Suprapubic skin (tissue), 4 donors: ENCODE data around the gene PXYLP1.

Experiments used
- POLR2A ChIP-seq, 2 donors: fragments of 450-650 bp; IDR thresholded peaks; one replicate each; pipeline ENCODE4 v1.6.1; 2017; ENCODE audit warnings: antibody characterized with exemption in 2 of 2, mild to moderate bottlenecking in 2 of 2, moderate library complexity in 2 of 2
- POLR2AphosphoS5 ChIP-seq, 3 donors: sonication (generic); formaldehyde crosslinking; IDR thresholded peaks; one replicate each; pipeline ENCODE4 v1.6.1; 2017; ENCODE audit warnings: antibody characterized with exemption in 3 of 3
- TF ChIP-seq, protein P1 (sequence below), 2 donors: fragments of 200-600 bp in 1 of 2; fragments of 450-650 bp in 1 of 2; sonication (generic) in 1 of 2; IDR thresholded peaks; one replicate each; pipeline ENCODE4 v1.5.1; 2016 to 2019; ENCODE audit warnings: antibody characterized with exemption in 2 of 2, mild to moderate bottlenecking in 1 of 2, moderate library complexity in 1 of 2

DNA sequence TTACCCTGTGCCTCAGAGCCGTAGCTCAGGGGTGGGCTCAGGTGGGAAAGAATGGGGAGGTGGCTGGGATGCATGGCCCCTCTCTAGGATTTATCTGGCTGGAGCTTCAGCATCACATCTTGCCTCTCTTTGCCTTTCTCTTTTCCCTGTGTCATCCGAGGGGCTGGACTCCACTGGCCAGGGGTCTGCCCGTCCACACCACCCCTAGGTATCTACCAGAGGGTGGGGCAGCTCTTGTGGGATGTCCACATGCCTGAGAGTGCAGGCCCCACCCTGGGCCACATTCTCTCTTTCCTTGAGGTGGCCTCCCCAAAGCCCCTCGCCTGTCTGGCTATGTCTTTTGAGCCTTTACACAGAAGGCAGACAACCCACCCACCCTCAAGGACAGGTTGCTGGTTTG is 37.2 kb downstream of the PXYLP1 start:
- TF ChIP-seq, protein P1, sequence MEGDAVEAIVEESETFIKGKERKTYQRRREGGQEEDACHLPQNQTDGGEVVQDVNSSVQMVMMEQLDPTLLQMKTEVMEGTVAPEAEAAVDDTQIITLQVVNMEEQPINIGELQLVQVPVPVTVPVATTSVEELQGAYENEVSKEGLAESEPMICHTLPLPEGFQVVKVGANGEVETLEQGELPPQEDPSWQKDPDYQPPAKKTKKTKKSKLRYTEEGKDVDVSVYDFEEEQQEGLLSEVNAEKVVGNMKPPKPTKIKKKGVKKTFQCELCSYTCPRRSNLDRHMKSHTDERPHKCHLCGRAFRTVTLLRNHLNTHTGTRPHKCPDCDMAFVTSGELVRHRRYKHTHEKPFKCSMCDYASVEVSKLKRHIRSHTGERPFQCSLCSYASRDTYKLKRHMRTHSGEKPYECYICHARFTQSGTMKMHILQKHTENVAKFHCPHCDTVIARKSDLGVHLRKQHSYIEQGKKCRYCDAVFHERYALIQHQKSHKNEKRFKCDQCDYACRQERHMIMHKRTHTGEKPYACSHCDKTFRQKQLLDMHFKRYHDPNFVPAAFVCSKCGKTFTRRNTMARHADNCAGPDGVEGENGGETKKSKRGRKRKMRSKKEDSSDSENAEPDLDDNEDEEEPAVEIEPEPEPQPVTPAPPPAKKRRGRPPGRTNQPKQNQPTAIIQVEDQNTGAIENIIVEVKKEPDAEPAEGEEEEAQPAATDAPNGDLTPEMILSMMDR (IDR thresholded peaks at IDR 0.05), result no peak
- TF ChIP-seq POLR2A (IDR thresholded peaks at IDR 0.05) (no peak), POLR2AphosphoS5 (IDR thresholded peaks at IDR 0.05) (no peak)
